Fibroblast of mammary gland (primary cell): ENCODE results near the gene MRPL27.
A peak's percentile ranks its signal among the peaks of the same experiment; 100 is the strongest.

Experiments used
- DNase-seq: peaks from one replicate; pipeline ENCODE4 v3.0.0-alpha.2; 2010; ENCODE audit warnings: low read depth
- H3K4me3 ChIP-seq: 2 replicates; pipeline ENCODE4 v1.5.1; 2011; ENCODE audit warnings: low read depth, mild to moderate bottlenecking, low read length, moderate library complexity; ENCODE audit not compliant: control insufficient read depth
- TF ChIP-seq, protein P1 (sequence below): conservative IDR thresholded peaks from 2 replicates; pipeline ENCODE4 v1.5.1; 2011; ENCODE audit warnings: low read depth, low read length, inconsistent platforms; ENCODE audit not compliant: control insufficient read depth, insufficient read depth

The MRPL27 gene

DNA sequence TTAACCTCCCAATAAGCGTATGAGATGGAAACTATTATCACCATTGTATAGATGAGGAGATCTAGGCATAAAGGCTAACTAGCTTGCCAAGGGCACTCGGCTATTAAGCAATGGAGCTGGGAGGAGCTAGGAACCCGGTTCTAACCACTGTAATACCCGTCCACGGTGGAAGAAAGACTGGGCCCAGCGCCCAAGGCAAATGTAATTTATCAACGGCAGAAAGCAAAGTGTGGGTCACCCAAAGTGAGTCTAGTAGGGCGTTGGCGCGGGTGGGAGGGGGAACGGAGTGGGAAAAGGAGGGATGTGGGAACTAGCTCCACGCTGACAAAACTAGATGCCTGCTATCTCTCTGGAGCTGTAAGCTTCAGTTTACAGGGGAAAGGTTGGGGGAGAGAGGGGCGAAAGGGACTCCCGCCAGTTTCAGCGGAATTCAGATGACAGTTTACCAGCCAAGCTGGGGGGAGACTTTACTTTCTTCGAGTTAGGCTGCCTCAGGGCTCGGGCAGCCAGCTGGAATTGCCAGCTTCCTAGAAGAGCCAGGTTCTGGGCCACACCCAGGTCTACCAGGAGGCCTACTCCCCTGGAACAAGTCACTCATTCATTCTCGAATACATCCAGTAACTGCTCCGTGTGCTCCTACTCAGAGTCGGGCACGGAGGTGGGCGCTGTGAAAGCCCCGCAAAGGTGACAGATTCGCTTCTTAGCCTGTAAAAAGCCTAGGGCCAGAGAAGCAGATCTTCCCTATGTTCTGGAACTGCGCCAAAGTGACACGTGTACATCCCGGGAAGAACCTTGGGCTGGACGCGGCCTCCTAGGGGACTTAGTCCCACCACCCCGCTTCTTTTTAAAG lies 23.5 kb upstream of the MRPL27 start:
- peak overlapping the region; percentile 99 for H3K4me3 ChIP-seq
- TF ChIP-seq, protein P1, sequence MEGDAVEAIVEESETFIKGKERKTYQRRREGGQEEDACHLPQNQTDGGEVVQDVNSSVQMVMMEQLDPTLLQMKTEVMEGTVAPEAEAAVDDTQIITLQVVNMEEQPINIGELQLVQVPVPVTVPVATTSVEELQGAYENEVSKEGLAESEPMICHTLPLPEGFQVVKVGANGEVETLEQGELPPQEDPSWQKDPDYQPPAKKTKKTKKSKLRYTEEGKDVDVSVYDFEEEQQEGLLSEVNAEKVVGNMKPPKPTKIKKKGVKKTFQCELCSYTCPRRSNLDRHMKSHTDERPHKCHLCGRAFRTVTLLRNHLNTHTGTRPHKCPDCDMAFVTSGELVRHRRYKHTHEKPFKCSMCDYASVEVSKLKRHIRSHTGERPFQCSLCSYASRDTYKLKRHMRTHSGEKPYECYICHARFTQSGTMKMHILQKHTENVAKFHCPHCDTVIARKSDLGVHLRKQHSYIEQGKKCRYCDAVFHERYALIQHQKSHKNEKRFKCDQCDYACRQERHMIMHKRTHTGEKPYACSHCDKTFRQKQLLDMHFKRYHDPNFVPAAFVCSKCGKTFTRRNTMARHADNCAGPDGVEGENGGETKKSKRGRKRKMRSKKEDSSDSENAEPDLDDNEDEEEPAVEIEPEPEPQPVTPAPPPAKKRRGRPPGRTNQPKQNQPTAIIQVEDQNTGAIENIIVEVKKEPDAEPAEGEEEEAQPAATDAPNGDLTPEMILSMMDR: no peak
- DNase-seq: peak; percentile 83

DNA sequence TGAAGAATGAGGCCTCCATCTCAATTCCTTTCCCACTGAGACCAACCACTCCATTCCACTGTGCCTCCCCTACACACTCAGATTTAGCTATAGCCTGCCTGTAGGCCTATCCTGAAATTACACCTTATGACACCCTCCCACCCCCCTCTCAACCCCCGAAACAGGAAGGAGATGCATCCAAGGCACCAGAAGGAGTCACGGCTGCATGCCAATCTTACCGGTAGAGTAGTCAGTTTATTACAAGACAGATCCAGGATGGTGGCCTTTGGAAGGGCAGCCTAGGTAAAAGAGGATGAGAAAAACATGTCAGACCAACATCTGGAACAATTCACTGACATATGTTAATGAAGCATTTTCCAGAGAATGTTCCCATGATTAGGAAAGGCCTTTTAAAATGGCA lies 21.7 kb upstream of the MRPL27 start:
- TF ChIP-seq, protein P1: no peak
- DNase-seq: peak; percentile 27
- peak overlapping the region; percentile 99 for H3K4me3 ChIP-seq

- H3K4me3 ChIP-seq: no peak overlapping the region
- TF ChIP-seq, protein P1: no peak
- DNase-seq: no peak
Measured at GRCh38 chr17:50393700-50394099, 20.7 kb upstream of the MRPL27 start.

DNA sequence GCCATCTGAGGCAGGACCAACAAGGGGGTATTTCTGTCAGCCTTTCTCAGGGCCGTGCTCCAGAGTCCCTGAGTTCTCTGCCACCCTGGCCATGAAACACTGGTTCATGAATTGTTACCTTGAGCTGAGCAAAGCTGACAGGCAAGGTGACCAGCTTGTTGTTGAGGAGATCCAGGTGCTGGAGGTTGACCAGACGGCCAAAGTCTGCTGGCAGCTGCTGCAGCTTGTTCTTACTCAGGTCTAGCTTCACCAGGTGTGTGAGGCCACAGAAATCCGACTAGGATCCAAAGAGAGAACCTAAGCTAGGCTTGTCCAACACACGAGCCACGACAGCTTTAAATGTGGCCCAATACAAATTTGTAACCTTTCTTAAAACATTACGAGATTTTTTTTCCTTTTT lies 19.6 kb upstream of the MRPL27 start:
- no peak overlapping the region for H3K4me3 ChIP-seq
- DNase-seq: no peak
- TF ChIP-seq, protein P1: no peak

- TF ChIP-seq, protein P1: no peak
- no peak overlapping the region for H3K4me3 ChIP-seq
- no peak for DNase-seq
Measured at GRCh38 chr17:50389534-50389933, 16.6 kb upstream of the MRPL27 start.

DNA sequence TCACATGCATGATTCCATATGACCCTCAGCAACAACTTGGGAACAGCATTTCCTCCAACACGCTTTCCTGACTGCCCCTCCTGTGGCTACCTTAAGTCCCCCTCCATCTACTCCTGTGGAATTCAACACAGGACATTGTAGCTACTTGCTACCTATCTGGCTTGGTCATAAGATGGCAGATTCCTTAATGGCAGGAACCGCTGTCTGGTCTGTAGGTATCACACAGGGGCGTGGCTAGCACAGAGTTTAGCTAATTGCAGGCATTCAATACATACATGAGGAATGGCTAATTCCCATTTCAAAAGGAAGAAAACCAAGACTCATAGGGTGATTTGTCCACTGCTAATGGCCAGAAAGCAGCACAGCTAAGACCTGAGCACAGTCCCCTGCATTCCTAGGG lies 15.7 kb upstream of the MRPL27 start:
- no peak for DNase-seq
- H3K4me3 ChIP-seq: no peak overlapping the region
- TF ChIP-seq, protein P1: no peak
